ENCODE results near the gene DST. TPM values are rescaled to one million over a fixed set of nuclear protein-coding genes. Genes with fewer than 3 reads are reported as not detected.

Gene DST
- total and polyA plus RNA-seq, 2 of the 8 experiments (the other 6 are each of a cell fraction or from before 2014, with no cell fraction given) = 49.4 to 116 TPM

DNA sequence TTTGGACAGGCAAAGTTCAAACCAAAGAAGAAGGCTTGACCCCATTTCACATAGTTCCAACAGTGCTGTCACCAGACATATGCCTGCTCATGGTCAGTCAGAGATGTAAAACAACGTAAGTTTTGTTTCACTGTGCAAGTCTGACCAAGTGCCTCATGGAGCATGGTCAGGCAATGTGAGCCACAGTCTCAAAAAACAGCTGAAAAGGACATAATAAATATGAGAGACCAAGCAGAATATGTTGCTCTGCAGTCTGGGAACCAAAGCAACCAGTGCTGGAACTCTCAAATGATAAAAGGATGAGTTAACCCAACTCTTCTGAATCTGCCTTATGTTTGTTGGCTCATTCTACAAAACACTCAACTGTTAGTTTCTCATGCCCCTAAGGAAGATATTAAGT, 39.9 kb upstream of the DST start:
- Histone ChIP-seq H4K20me1 (replicated peaks in 1 of 2; ENCODE audit: control insufficient read depth in 1 of 2, insufficient read depth in 2 of 2, low read length in 2 of 2) (peaks cover 0 to 2% of the 10 kb centered on the region in 2 experiments), H3K27ac (ENCODE audit: low read depth, low read length) (no peak overlapping the region), H2AFZ (ENCODE audit: low read length) (no peak overlapping the region), H2BK5ac (ENCODE audit: low read depth, low read length) (no peak overlapping the region), H3K9ac (replicated peaks in 1 of 4; ENCODE audit: extremely low read depth in 1 of 4, low read depth in 3 of 4, low read length in 3 of 4) (no peak overlapping the region), H3K4me3 (ENCODE audit: extremely low read depth in 1 of 4, insufficient read depth in 2 of 4, low read depth in 3 of 4, low read length in 4 of 4) (no peak overlapping the region), H2AK5ac (ENCODE audit: low read depth, low read length) (no peak overlapping the region), H4K91ac (replicated peaks; ENCODE audit: insufficient read length, low read length) (no peak overlapping the region), H4K5ac (ENCODE audit: insufficient read length, low read depth, low read length) (no peak overlapping the region), H4K8ac (ENCODE audit: extremely low read depth, insufficient read depth, low read length) (no peak overlapping the region), H3K23ac (ENCODE audit: insufficient read length) (no peak overlapping the region), H3K36me3 (ENCODE audit: control insufficient read depth in 2 of 4, insufficient read depth in 4 of 4, low read length in 3 of 4) (no peaks in the 10 kb centered on the region; a peak in 1 of 8 replicates), H3K27me3 (replicated peaks in 1 of 4; ENCODE audit: control insufficient read depth in 3 of 4, extremely low read depth in 1 of 4, insufficient read depth in 3 of 4, low read length in 3 of 4) (no peaks in the 10 kb centered on the region), H3K4me2 (ENCODE audit: insufficient read depth in 1 of 2, low read depth in 2 of 2, low read length in 2 of 2) (no peak overlapping the region), H2BK20ac (ENCODE audit: low read length) (no peak overlapping the region), H3K14ac (ENCODE audit: insufficient read length) (no peak overlapping the region), H3K18ac (ENCODE audit: extremely low read depth, low read length) (no peak overlapping the region), H3K23me2 (ENCODE audit: low read depth, low read length) (peaks cover 2% of the 10 kb centered on the region; the same call in 1 of the 2 replicates), H3K4ac (replicated peaks; ENCODE audit: insufficient read length, low read depth, low read length) (no peak overlapping the region), H3K56ac (replicated peaks; ENCODE audit: insufficient read length, low read depth, low read length) (no peak overlapping the region), H3K79me2 (ENCODE audit: control insufficient read depth in 1 of 2, insufficient read depth in 2 of 2, low read length in 2 of 2) (peaks cover 0 to 24% of the 10 kb centered on the region in 2 experiments; a peak in 2 of 4 replicates), H2BK15ac (ENCODE audit: low read length) (no peak overlapping the region), H3K4me1 (replicated peaks in 1 of 4; ENCODE audit: control insufficient read depth in 3 of 4, insufficient read depth in 4 of 4, low read length in 3 of 4) (0 out of 7 replicates have a peak, but pooled peaks cover 0 to 2% (median 0%) of the 10 kb centered on the region in 4 experiments), H3K9me3 (ENCODE audit: insufficient read depth in 2 of 2, low read depth in 1 of 2, low read length in 1 of 2) (no peaks in the 10 kb centered on the region), H2BK120ac (replicated peaks; ENCODE audit: low read depth, low read length) (no peak overlapping the region), H2BK12ac (ENCODE audit: low read depth, low read length) (no peak overlapping the region), H3K79me1 (ENCODE audit: low read depth, low read length) (peaks cover 4% of the 10 kb centered on the region; the same call in 1 of the 2 replicates)
- no peak for DNase-seq (ENCODE audit: low read depth in 1 of 2, low spot score in 2 of 2)
- CTCF ChIA-PET (ENCODE audit: partially characterized antibody) = interaction anchor here (1.0 to 1.2 kb wide), 2 partner anchors 13 to 16 kb away, joined by 3 to 4 read pairs; no protein-coding TSS in a partner anchor
- WGBS, 2 experiments (ENCODE audit: extremely low coverage in 1 of 2, insufficient coverage in 1 of 2, insufficient read length in 1 of 2, insufficient replicate concordance in 2 of 2, low coverage in 1 of 2, low lambda C conversion rate in 2 of 2, missing lambda C conversion rate in 1 of 2) = 80% methylated on average over 1 of the region's 1 CpG; no CpG with 5 or more reads in 1 of the 2 experiments
- no peak for TF ChIP-seq SP1 (IDR thresholded peaks at IDR 0.05; ENCODE audit: low read depth, low read length)
- no peak for TF ChIP-seq SUZ12 (IDR thresholded peaks at IDR 0.05; ENCODE audit: low read length)
- no peak for TF ChIP-seq JUND (IDR thresholded peaks at IDR 0.05; ENCODE audit: low read length)
- no peak for TF ChIP-seq CBX8 (IDR thresholded peaks at IDR 0.05; ENCODE audit: borderline replicate concordance, low read depth, low read length)
- TF ChIP-seq CHD1 (IDR thresholded peaks at IDR 0.05; ENCODE audit: low read depth, low read length) = no peak
- no peak for TF ChIP-seq CEBPB (IDR thresholded peaks at IDR 0.05; ENCODE audit: low read depth, low read length)
- no peak for FAIRE-seq
- POLR2A ChIA-PET (ENCODE audit: partially characterized antibody) = no interaction called here
